H1 (cell line): ENCODE data around the gene MTF2.

Experiments
- ATF3 ChIP-seq: IDR thresholded peaks from 2 replicates; pipeline ENCODE4 v1.6.1; 2011; ENCODE audit warnings: low read depth, mild to moderate bottlenecking, low read length; ENCODE audit not compliant: insufficient read depth
- CREB1 ChIP-seq: IDR thresholded peaks from 2 replicates; pipeline ENCODE4 v1.6.1; 2012; ENCODE audit warnings: inconsistent platforms
- CTCF ChIP-seq, 3 experiments: IDR thresholded peaks; 1 replicate in 2 of 3; 2 replicates in 1 of 3; pipeline versions ENCODE4 v1.5.1 to v1.6.1; 2011; ENCODE audit warnings: low read length in 3 of 3, mild to moderate bottlenecking in 3 of 3, inconsistent platforms in 2 of 3, low read depth in 1 of 3, moderate library complexity in 1 of 3; ENCODE audit not compliant: insufficient read depth in 1 of 3; ENCODE audit errors: control extremely low read depth in 1 of 3
- EP300 ChIP-seq, 2 experiments: IDR thresholded peaks; 1 replicate in 1 of 2; 2 replicates in 1 of 2; pipeline ENCODE4 v1.6.1; 2011 to 2012; ENCODE audit warnings: low read depth in 2 of 2, low read length in 2 of 2, mild to moderate bottlenecking in 2 of 2, borderline replicate concordance in 1 of 2, inconsistent platforms in 1 of 2, moderate library complexity in 1 of 2
- MAFK ChIP-seq: IDR thresholded peaks from 2 replicates; pipeline ENCODE4 v1.6.1; 2012; ENCODE audit warnings: low read depth, mild to moderate bottlenecking, improper control_type of control experiment, low read length
- POLR2A ChIP-seq, 2 experiments: IDR thresholded peaks; 1 replicate in 1 of 2; 2 replicates in 1 of 2; pipeline ENCODE4 v1.6.1; 2011; ENCODE audit warnings: low read depth in 2 of 2, low read length in 2 of 2, mild to moderate bottlenecking in 2 of 2; ENCODE audit errors: control extremely low read depth in 1 of 2
- POLR2AphosphoS5 ChIP-seq: IDR thresholded peaks from 2 replicates; pipeline ENCODE4 v1.6.1; 2011; ENCODE audit warnings: low read depth, low read length
- TEAD4 ChIP-seq: IDR thresholded peaks from 2 replicates; pipeline ENCODE4 v1.6.1; 2012; ENCODE audit warnings: low read depth, low read length, inconsistent platforms, mixed read lengths
- YY1 ChIP-seq: IDR thresholded peaks from 2 replicates; pipeline ENCODE4 v1.6.1; 2011; ENCODE audit warnings: low read depth, mild to moderate bottlenecking, low read length

- TF ChIP-seq CTCF (IDR thresholded peaks at IDR 0.05; ENCODE audit: control extremely low read depth in 1 of 3, insufficient read depth in 1 of 3, low read depth in 1 of 3, low read length in 3 of 3) (no peak), ATF3 (no peak), MAFK (no peak), YY1 (no peak), TEAD4 (no peak), POLR2AphosphoS5 (no peak), POLR2A (IDR thresholded peaks at IDR 0.05; ENCODE audit: control extremely low read depth in 1 of 2, low read depth in 2 of 2, low read length in 2 of 2) (no peak), CREB1 (no peak), EP300 (IDR thresholded peaks at IDR 0.05; ENCODE audit: borderline replicate concordance in 1 of 2, low read depth in 2 of 2, low read length in 2 of 2) (no peak)
These were observed 41.5 kb downstream of the MTF2 start for GRCh38 chr1:93120614-93121013.
